Measurements from ENCODE around the gene ARHGAP24.

DNA sequence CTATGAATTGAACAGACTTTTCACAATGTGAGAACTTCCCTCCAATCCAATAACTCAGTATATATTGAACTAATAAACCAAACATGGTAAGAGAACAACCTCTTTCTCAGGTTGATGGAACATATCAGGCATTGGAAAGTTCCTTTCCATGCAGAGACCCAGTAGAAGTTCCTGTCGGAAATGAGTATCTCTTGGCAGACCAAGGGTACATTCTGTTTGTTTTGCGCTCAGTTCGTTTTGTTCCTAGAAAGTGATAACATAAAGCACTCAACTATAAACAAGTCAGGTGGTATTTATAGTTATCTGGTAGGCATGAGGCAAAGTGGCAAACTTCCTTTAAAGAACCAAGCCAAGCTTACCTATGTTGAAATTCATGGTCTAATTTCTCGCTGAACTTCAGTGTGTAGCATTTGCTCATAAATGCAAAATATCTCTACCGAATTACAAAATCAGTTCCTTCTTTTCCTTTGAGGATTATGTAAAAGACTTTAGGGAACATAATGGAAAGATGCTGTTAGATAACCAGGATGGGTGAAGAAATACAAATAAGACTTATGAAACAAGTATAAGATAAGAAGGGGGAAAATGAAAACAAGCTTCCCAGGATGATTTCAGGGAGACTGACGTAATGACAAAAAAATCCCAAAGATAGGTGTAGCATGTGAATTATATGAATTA is 120.3 kb downstream of the ARHGAP24 start:
- TF ChIP-seq, protein P1, sequence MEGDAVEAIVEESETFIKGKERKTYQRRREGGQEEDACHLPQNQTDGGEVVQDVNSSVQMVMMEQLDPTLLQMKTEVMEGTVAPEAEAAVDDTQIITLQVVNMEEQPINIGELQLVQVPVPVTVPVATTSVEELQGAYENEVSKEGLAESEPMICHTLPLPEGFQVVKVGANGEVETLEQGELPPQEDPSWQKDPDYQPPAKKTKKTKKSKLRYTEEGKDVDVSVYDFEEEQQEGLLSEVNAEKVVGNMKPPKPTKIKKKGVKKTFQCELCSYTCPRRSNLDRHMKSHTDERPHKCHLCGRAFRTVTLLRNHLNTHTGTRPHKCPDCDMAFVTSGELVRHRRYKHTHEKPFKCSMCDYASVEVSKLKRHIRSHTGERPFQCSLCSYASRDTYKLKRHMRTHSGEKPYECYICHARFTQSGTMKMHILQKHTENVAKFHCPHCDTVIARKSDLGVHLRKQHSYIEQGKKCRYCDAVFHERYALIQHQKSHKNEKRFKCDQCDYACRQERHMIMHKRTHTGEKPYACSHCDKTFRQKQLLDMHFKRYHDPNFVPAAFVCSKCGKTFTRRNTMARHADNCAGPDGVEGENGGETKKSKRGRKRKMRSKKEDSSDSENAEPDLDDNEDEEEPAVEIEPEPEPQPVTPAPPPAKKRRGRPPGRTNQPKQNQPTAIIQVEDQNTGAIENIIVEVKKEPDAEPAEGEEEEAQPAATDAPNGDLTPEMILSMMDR (IDR thresholded peaks at IDR 0.05): no peak
- no peak for TF ChIP-seq NR1H2 (CRISPR knock-in tag; IDR thresholded peaks at IDR 0.05)
- no peak for TF ChIP-seq FOXJ3 (CRISPR knock-in tag; IDR thresholded peaks at IDR 0.05; ENCODE audit: borderline replicate concordance)
- TF ChIP-seq, protein P2, sequence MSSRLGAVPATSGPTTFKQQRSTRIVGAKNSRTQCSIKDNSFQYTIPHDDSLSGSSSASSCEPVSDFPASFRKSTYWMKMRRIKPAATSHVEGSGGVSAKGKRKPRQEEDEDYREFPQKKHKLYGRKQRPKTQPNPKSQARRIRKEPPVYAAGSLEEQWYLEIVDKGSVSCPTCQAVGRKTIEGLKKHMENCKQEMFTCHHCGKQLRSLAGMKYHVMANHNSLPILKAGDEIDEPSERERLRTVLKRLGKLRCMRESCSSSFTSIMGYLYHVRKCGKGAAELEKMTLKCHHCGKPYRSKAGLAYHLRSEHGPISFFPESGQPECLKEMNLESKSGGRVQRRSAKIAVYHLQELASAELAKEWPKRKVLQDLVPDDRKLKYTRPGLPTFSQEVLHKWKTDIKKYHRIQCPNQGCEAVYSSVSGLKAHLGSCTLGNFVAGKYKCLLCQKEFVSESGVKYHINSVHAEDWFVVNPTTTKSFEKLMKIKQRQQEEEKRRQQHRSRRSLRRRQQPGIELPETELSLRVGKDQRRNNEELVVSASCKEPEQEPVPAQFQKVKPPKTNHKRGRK (CRISPR knock-in tag; IDR thresholded peaks at IDR 0.05; ENCODE audit: borderline replicate concordance): no peak
- TF ChIP-seq, protein P3, sequence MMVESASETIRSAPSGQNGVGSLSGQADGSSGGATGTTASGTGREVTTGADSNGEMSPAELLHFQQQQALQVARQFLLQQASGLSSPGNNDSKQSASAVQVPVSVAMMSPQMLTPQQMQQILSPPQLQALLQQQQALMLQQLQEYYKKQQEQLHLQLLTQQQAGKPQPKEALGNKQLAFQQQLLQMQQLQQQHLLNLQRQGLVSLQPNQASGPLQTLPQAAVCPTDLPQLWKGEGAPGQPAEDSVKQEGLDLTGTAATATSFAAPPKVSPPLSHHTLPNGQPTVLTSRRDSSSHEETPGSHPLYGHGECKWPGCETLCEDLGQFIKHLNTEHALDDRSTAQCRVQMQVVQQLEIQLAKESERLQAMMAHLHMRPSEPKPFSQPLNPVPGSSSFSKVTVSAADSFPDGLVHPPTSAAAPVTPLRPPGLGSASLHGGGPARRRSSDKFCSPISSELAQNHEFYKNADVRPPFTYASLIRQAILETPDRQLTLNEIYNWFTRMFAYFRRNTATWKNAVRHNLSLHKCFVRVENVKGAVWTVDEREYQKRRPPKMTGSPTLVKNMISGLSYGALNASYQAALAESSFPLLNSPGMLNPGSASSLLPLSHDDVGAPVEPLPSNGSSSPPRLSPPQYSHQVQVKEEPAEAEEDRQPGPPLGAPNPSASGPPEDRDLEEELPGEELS (CRISPR knock-in tag; IDR thresholded peaks at IDR 0.05): no peak
- TF ChIP-seq, protein P4, sequence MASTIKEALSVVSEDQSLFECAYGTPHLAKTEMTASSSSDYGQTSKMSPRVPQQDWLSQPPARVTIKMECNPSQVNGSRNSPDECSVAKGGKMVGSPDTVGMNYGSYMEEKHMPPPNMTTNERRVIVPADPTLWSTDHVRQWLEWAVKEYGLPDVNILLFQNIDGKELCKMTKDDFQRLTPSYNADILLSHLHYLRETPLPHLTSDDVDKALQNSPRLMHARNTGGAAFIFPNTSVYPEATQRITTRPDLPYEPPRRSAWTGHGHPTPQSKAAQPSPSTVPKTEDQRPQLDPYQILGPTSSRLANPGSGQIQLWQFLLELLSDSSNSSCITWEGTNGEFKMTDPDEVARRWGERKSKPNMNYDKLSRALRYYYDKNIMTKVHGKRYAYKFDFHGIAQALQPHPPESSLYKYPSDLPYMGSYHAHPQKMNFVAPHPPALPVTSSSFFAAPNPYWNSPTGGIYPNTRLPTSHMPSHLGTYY (CRISPR knock-in tag; IDR thresholded peaks at IDR 0.05): no peak
- TF ChIP-seq TEAD4 (CRISPR knock-in tag; IDR thresholded peaks at IDR 0.05): no peak
- no peak for TF ChIP-seq SP1 (CRISPR knock-in tag; conservative IDR thresholded peaks at IDR 0.05)
